GM12878 (cell line): ENCODE results near the gene RELL2. TPM values are rescaled to one million over a fixed set of nuclear protein-coding genes. Genes with fewer than 3 reads are reported as not detected.

Source experiments
- ASH2L ChIP-seq: fragments of 300-600, 200-600 bp; sonication (generic); IDR thresholded peaks from 2 replicates; pipeline ENCODE4 v1.6.1; 2017; ENCODE audit warnings: low read depth, mild to moderate bottlenecking, borderline replicate concordance
- CBFB ChIP-seq: IDR thresholded peaks from 2 replicates; pipeline ENCODE4 v1.6.1; 2016; ENCODE audit warnings: antibody characterized with exemption, low read depth
- CEBPZ ChIP-seq: fragments of 150-350 bp; IDR thresholded peaks from 2 replicates; pipeline ENCODE4 v1.6.1; 2016; ENCODE audit warnings: low read depth, low read length
- CREM ChIP-seq: IDR thresholded peaks from 2 replicates; pipeline ENCODE4 v1.6.1; 2014; ENCODE audit warnings: antibody characterized with exemption, low read depth
- FOXM1 ChIP-seq: IDR thresholded peaks from 2 replicates; pipeline ENCODE4 v1.6.1; 2012; ENCODE audit warnings: low read depth, mild to moderate bottlenecking, inconsistent platforms, low read length, moderate library complexity
- GATAD2B ChIP-seq: fragments of 450-650 bp; conservative IDR thresholded peaks from 2 replicates; pipeline ENCODE4 v1.6.1; 2017; ENCODE audit warnings: low read depth, mild to moderate bottlenecking, moderate library complexity
- IKZF2 ChIP-seq, 2 experiments: fragments of 450-650 bp; IDR thresholded peaks; 2 replicates each; pipeline ENCODE4 v1.6.1; 2017; ENCODE audit warnings: mild to moderate bottlenecking in 2 of 2, moderate library complexity in 2 of 2
- IRF4 ChIP-seq: IDR thresholded peaks from 2 replicates; pipeline ENCODE4 v1.6.1; 2011; ENCODE audit warnings: low read depth, low read length
- KAT2A ChIP-seq: conservative IDR thresholded peaks from 2 replicates; pipeline ENCODE4 v1.6.1; 2011; ENCODE audit warnings: low read depth, low read length; ENCODE audit not compliant: control insufficient read depth
- MEF2A ChIP-seq: IDR thresholded peaks from 2 replicates; pipeline ENCODE4 v1.6.1; 2011; ENCODE audit warnings: low read depth, mild to moderate bottlenecking, low read length, moderate library complexity; ENCODE audit not compliant: insufficient read depth
- MTA3 ChIP-seq: IDR thresholded peaks from 2 replicates; pipeline ENCODE4 v1.6.1; 2012; ENCODE audit warnings: low read length, inconsistent platforms, borderline replicate concordance
- PAX5 ChIP-seq: IDR thresholded peaks from 2 replicates; pipeline ENCODE4 v1.6.1; 2011; ENCODE audit warnings: low read depth, low read length, borderline replicate concordance
- POLR2AphosphoS5 ChIP-seq: IDR thresholded peaks from 2 replicates; pipeline ENCODE4 v1.6.1; 2011; ENCODE audit warnings: mild to moderate bottlenecking, low read length, inconsistent platforms
- POU2F2 ChIP-seq: IDR thresholded peaks from 3 replicates; pipeline ENCODE4 v1.6.1; 2011; ENCODE audit warnings: low read depth, mild to moderate bottlenecking, low read length, borderline replicate concordance
- RUNX3 ChIP-seq: IDR thresholded peaks from 2 replicates; pipeline ENCODE4 v1.6.1; 2012; ENCODE audit warnings: low read length, inconsistent platforms
- SP1 ChIP-seq: IDR thresholded peaks from one replicate; pipeline ENCODE4 v1.6.1; 2011; ENCODE audit warnings: low read depth, low read length
- SRF ChIP-seq, 2 experiments: IDR thresholded peaks; 2 replicates each; pipeline ENCODE4 v1.6.1; 2011; ENCODE audit warnings: low read depth in 2 of 2, low read length in 2 of 2, mild to moderate bottlenecking in 1 of 2, moderate library complexity in 1 of 2
- TCF12 ChIP-seq: IDR thresholded peaks from 2 replicates; pipeline ENCODE4 v1.6.1; 2011; ENCODE audit warnings: low read depth, mild to moderate bottlenecking, low read length
- YY1 ChIP-seq: IDR thresholded peaks from 2 replicates; pipeline ENCODE4 v1.6.1; 2011; ENCODE audit warnings: low read depth, mild to moderate bottlenecking, low read length
- ZBED1 ChIP-seq: IDR thresholded peaks from 2 replicates; pipeline ENCODE4 v1.6.1; 2016; ENCODE audit warnings: borderline replicate concordance
- polyA plus RNA-seq, 11 experiments: library from polyadenylated mRNA; depleted of rRNA in 4 of 11; unstranded in 6 of 11; stranded (reverse) in 5 of 11; fragments of >200 nt; fragmentation: Nextera tagmentation in 4 of 11; fragmentation: Illumina TruSeq in 1 of 11; extraction: Ambion mirVana in 4 of 11; extraction: Trizol in 1 of 11; gene quantifications; 1 replicate in 1 of 11; 2 replicates in 10 of 11; pipeline versions ENCODE4 v1.2.1 to v1.2.3, GENCODE V29; 2011 to 2016; ENCODE audit warnings: inconsistent platforms in 2 of 11, missing spikeins in 2 of 11, low read depth in 1 of 11
- total RNA-seq, 4 experiments: library from RNA; depleted of rRNA in 3 of 4; stranded (reverse); fragments of >200 nt in 3 of 4; fragmentation: Illumina TruSeq in 1 of 4; extraction: Trizol in 1 of 4; gene quantifications; 2 replicates each; pipeline versions ENCODE4 v1.2.1 to v1.2.3, GENCODE V29; 2013 to 2021
- TF ChIP-seq, protein P1 (sequence below): IDR thresholded peaks from 2 replicates; pipeline ENCODE4 v1.6.1; 2012; ENCODE audit warnings: mild to moderate bottlenecking, low read depth, low read length
- TF ChIP-seq, protein P2 (sequence below): IDR thresholded peaks from 2 replicates; pipeline ENCODE4 v1.6.1; 2011; ENCODE audit warnings: borderline replicate concordance, low read depth, mild to moderate bottlenecking, moderate library complexity, low read length; ENCODE audit not compliant: insufficient read depth, poor library complexity, severe bottlenecking

The RELL2 gene
- total and polyA plus RNA-seq, 10 of the 15 experiments (the other 5 are each of a cell fraction or from before 2014, with no cell fraction given) = 0.23 to 21.4 (median 7.1) TPM

DNA sequence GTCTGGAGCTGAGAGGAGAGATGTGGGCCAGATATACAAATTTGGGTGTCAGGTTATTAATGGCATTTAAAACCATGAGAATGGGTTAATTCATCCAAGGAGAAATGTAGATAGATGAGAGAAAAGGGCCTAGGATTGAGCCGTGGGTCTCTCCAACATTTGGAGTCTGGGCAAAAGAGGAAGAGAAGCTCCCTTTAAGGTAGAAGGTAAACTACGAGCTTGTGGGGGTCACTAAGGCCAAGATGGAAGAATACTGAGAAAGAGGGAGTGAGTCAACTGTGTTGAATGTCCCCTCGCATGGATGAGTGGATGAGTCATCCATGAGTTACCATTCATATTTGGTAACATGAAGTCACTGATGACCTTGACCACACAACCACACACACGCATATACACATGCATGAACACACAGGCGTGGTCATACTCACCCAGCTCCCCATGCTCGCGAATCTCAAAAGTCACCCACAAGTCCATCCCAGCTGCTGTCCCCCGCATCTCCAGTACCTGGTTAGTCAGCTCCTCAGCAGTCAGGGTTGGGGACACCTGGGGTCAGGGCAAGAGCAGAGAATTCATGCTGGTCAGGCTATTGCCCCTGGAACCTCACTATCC is 21.2 kb downstream of the RELL2 start (continued):
- TF ChIP-seq MTA3 (0 out of 2 replicates have a peak, but pooled peaks have one; percentile 48), PAX5 (peak; percentile 76; the same call in 1 of the 2 replicates), POLR2AphosphoS5 (no peak), POU2F2 (peak; percentile 39; the same call in 1 of the 3 replicates), KAT2A (no peak), IRF4 (0 out of 2 replicates have a peak, but pooled peaks have one; percentile 49), CEBPZ (no peak), SRF (IDR thresholded peaks at IDR 0.05; ENCODE audit: low read depth in 2 of 2, low read length in 2 of 2) (peak; percentile 11 to 81; a peak in 3 of 4 replicates), MEF2A (peak; percentile 93), GATAD2B (no peak), CREM (peak; percentile 97), ZBED1 (peak; percentile 85; the same call in 1 of the 2 replicates), ASH2L (no peak), TCF12 (peak; percentile 62; the same call in 1 of the 2 replicates), RUNX3 (peak; percentile 98), SP1 (peak; percentile 24), YY1 (peak; percentile 49; the same call in 1 of the 2 replicates), FOXM1 (peak; percentile 95; the same call in 1 of the 2 replicates), CBFB (peak; percentile 86), IKZF2 (IDR thresholded peaks at IDR 0.05) (peak in 1 of 2 experiments; percentile 20; a peak in 1 of 4 replicates)
- TF ChIP-seq, protein P1, sequence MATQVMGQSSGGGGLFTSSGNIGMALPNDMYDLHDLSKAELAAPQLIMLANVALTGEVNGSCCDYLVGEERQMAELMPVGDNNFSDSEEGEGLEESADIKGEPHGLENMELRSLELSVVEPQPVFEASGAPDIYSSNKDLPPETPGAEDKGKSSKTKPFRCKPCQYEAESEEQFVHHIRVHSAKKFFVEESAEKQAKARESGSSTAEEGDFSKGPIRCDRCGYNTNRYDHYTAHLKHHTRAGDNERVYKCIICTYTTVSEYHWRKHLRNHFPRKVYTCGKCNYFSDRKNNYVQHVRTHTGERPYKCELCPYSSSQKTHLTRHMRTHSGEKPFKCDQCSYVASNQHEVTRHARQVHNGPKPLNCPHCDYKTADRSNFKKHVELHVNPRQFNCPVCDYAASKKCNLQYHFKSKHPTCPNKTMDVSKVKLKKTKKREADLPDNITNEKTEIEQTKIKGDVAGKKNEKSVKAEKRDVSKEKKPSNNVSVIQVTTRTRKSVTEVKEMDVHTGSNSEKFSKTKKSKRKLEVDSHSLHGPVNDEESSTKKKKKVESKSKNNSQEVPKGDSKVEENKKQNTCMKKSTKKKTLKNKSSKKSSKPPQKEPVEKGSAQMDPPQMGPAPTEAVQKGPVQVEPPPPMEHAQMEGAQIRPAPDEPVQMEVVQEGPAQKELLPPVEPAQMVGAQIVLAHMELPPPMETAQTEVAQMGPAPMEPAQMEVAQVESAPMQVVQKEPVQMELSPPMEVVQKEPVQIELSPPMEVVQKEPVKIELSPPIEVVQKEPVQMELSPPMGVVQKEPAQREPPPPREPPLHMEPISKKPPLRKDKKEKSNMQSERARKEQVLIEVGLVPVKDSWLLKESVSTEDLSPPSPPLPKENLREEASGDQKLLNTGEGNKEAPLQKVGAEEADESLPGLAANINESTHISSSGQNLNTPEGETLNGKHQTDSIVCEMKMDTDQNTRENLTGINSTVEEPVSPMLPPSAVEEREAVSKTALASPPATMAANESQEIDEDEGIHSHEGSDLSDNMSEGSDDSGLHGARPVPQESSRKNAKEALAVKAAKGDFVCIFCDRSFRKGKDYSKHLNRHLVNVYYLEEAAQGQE = no peak
- TF ChIP-seq, protein P2, sequence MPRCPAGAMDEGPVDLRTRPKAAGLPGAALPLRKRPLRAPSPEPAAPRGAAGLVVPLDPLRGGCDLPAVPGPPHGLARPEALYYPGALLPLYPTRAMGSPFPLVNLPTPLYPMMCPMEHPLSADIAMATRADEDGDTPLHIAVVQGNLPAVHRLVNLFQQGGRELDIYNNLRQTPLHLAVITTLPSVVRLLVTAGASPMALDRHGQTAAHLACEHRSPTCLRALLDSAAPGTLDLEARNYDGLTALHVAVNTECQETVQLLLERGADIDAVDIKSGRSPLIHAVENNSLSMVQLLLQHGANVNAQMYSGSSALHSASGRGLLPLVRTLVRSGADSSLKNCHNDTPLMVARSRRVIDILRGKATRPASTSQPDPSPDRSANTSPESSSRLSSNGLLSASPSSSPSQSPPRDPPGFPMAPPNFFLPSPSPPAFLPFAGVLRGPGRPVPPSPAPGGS = peak; percentile 77
